SK-N-SH treated with all-trans-retinoic acid at 6 μM for 48 hours (cell line): ENCODE measurements around the gene PGK1.
"Not testable (repeated sequence)": the region's sequence is repeated elsewhere in the genome, so short reads cannot be mapped to it uniquely, and the experiment has no call there.

Experiments
- ISL1 ChIP-seq: fragments of 250-450 bp; sonication (Bioruptor Pico); IDR thresholded peaks from 2 replicates; pipeline ENCODE4 v2.1.2; 2022; ENCODE audit warnings: mild to moderate bottlenecking, moderate library complexity
- TCF4 ChIP-seq: fragments of 250-450 bp; sonication (Bioruptor Pico); IDR thresholded peaks from 2 replicates; pipeline ENCODE4 v1.8.0; 2021; ENCODE audit warnings: mild to moderate bottlenecking, moderate library complexity, borderline replicate concordance
- ZC3H10 ChIP-seq: fragments of 250-450 bp; sonication (Bioruptor Pico); IDR thresholded peaks from 2 replicates; pipeline ENCODE4 v1.5.1; 2021; ENCODE audit warnings: mild to moderate bottlenecking, moderate library complexity
- ZFP30 ChIP-seq: fragments of 450-650 bp; formaldehyde crosslinking; IDR thresholded peaks from 2 replicates; pipeline ENCODE4 v1.5.0; 2022; ENCODE audit warnings: mild to moderate bottlenecking, moderate library complexity
- TF ChIP-seq, protein P1 (sequence below): fragments of 250-450 bp; sonication (Bioruptor Pico); IDR thresholded peaks from 2 replicates; pipeline ENCODE4 v1.5.1; 2021; ENCODE audit warnings: mild to moderate bottlenecking, moderate library complexity
- TF ChIP-seq, protein P2 (sequence below): fragments of 250-450 bp; sonication (Bioruptor Pico); IDR thresholded peaks from 2 replicates; pipeline ENCODE4 v1.5.1; 2020; ENCODE audit warnings: low read depth, mild to moderate bottlenecking, moderate library complexity
- TF ChIP-seq, protein P3 (sequence below): fragments of 250-450 bp; sonication (Bioruptor Pico); IDR thresholded peaks from 2 replicates; pipeline ENCODE4 v1.8.0; 2021; ENCODE audit warnings: low read depth, mild to moderate bottlenecking, moderate library complexity, borderline replicate concordance

DNA sequence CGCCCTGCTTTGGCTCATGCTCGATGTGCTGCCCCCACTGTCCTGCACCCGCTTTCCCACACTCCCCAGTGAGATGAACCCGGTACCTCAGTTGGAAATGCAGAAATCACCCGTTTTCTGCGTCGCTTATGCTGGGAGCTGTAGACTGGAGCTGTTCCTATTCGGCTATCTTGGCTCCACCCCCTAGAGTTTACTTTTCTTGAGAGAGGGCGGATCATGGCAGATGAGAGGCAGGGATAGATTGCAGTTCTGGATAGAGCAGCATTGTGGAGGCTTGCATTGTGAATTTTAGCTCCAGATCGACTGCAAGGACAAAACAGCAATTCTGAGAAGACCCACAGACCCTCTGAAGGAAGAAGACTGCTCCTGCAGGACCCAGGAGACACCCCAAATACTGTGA is 53.8 kb downstream of the PGK1 start:
- TF ChIP-seq ZC3H10 (CRISPR knock-in tag); ISL1; TCF4 (CRISPR knock-in tag); ZFP30: not testable (repeated sequence)
- TF ChIP-seq, protein P1, sequence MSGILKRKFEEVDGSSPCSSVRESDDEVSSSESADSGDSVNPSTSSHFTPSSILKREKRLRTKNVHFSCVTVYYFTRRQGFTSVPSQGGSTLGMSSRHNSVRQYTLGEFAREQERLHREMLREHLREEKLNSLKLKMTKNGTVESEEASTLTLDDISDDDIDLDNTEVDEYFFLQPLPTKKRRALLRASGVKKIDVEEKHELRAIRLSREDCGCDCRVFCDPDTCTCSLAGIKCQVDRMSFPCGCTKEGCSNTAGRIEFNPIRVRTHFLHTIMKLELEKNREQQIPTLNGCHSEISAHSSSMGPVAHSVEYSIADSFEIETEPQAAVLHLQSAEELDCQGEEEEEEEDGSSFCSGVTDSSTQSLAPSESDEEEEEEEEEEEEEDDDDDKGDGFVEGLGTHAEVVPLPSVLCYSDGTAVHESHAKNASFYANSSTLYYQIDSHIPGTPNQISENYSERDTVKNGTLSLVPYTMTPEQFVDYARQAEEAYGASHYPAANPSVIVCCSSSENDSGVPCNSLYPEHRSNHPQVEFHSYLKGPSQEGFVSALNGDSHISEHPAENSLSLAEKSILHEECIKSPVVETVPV (CRISPR knock-in tag): not testable (repeated sequence)
- TF ChIP-seq, protein P2, sequence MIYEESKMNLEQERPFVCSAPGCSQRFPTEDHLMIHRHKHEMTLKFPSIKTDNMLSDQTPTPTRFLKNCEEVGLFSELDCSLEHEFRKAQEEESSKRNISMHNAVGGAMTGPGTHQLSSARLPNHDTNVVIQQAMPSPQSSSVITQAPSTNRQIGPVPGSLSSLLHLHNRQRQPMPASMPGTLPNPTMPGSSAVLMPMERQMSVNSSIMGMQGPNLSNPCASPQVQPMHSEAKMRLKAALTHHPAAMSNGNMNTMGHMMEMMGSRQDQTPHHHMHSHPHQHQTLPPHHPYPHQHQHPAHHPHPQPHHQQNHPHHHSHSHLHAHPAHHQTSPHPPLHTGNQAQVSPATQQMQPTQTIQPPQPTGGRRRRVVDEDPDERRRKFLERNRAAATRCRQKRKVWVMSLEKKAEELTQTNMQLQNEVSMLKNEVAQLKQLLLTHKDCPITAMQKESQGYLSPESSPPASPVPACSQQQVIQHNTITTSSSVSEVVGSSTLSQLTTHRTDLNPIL (CRISPR knock-in tag): not testable (repeated sequence)
- TF ChIP-seq, protein P3, sequence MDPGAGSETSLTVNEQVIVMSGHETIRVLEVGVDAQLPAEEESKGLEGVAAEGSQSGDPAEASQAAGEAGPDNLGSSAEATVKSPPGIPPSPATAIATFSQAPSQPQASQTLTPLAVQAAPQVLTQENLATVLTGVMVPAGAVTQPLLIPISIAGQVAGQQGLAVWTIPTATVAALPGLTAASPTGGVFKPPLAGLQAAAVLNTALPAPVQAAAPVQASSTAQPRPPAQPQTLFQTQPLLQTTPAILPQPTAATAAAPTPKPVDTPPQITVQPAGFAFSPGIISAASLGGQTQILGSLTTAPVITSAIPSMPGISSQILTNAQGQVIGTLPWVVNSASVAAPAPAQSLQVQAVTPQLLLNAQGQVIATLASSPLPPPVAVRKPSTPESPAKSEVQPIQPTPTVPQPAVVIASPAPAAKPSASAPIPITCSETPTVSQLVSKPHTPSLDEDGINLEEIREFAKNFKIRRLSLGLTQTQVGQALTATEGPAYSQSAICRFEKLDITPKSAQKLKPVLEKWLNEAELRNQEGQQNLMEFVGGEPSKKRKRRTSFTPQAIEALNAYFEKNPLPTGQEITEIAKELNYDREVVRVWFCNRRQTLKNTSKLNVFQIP (CRISPR knock-in tag): not testable (repeated sequence)
